ENCODE data around the gene AHRR.

The AHRR gene

DNA sequence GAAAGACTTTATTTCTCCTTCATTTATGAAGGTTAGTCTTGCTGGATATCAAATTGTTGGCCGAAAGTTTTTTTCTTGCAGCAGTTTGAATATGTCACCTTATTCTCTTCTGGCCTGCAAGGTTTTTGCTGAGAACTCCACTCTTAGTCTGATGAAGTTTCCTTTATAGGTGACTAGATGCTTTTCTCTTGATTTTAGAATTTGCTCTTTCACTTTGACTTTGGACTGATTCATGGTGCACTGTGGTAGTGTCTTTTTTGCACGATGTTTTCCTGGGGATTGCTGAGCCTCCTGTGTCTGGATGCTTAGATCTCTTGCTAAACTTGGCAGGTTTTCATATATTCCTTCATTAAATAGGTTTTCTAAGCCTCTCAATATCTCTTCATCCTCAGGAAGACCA lies 12.4 kb downstream of the AHRR start:
- Mint-ChIP-seq H3K9me3 (no peaks in the 10 kb centered on the region), H3K4me3 (no peak overlapping the region), H3K4me1 (ENCODE audit: low read depth in 2 of 2) (peaks cover 16 to 18% of the 10 kb centered on the region in 2 donors), H3K27me3 (peaks cover 20 to 29% of the 10 kb centered on the region in 2 donors), H3K36me3 (ENCODE audit: insufficient read depth) (no peaks in the 10 kb centered on the region), H3K27ac (no peak overlapping the region)
- DNase-seq, result no peak
- ATAC-seq (replicated peaks), result no peak

DNA sequence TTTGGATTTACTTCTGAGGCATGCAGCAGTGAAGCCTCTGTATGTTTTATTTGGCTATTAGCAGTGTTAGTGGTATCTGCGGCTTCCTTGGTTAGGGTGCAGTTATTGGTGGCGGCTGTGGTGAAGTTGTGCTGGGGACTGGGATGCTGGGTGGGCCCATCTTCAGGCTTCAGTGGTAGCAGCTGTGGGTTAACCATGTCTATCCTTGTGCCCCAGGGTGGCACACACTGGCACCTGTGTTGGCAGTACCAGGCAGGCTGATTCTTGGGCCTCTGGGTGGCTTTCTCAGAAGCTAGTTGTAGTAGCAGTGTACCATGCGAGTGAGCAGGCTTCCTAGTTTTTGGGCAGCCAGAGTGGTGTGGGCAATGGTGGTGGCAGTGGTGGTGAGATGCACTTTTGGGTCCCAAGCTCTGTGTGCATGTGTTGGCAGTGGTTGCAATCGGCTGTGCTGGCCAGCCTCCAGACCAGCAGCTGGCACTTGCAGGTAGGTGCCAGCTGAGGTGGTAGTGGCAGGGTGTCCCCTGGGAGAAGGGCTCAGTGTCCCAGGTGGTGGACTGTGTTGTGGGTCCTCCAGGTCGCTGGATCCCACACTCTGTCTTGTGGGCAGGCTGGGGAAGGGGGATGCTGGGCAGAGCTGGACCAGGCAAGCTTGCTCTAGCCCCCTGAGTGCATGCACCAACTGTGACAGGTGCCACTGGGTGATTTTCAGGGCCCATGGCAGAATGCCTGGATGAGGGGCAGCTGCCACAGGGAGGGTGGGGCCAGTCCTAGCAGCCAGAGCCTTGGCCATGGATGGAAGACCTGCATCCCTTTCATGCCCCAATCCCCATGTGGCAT lies 13.6 kb downstream of the AHRR start:
- DNase-seq (no peak), ATAC-seq (replicated peaks) (no peak)
- Mint-ChIP-seq H3K27ac (no peak overlapping the region), H3K4me1 (ENCODE audit: low read depth in 2 of 2) (peaks cover 16 to 18% of the 10 kb centered on the region in 2 donors), H3K4me3 (peak overlapping the region in 1 of 2 donors; percentile 6), H3K9me3 (no peaks in the 10 kb centered on the region), H3K36me3 (ENCODE audit: insufficient read depth) (no peaks in the 10 kb centered on the region), H3K27me3 (peaks cover 20 to 26% of the 10 kb centered on the region in 2 donors)

DNA sequence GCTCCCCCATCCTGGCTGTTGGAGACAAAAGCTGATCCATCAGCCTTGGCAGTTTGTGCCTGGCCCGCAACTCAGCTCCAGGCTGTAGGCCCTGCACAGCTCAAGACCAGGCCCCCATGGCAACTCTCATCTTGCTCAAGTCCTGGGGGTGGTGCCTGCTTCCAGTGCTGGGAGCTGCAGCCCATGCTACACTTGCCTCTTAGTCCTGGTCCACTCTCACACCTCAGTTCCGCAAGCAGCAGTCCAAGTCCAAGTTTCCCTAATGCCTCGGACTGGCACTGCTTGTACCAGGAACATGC lies 14.2 kb downstream of the AHRR start:
- Mint-ChIP-seq H3K27me3 (peaks cover 20 to 26% of the 10 kb centered on the region in 2 donors), H3K9me3 (no peaks in the 10 kb centered on the region), H3K27ac (no peak overlapping the region), H3K36me3 (ENCODE audit: insufficient read depth) (no peaks in the 10 kb centered on the region), H3K4me1 (ENCODE audit: low read depth in 2 of 2) (peaks cover 16 to 18% of the 10 kb centered on the region in 2 donors), H3K4me3 (no peak overlapping the region)
- ATAC-seq (replicated peaks) (no peak), DNase-seq (no peak)

GRCh38 chr5:337563-338130 lies 16.1 kb downstream of the AHRR start:
- no peak overlapping the region for H3K27ac Mint-ChIP-seq
- H3K36me3 Mint-ChIP-seq (ENCODE audit: insufficient read depth), result no peaks in the 10 kb centered on the region
- H3K9me3 Mint-ChIP-seq, result no peaks in the 10 kb centered on the region
- no peak overlapping the region for H3K4me3 Mint-ChIP-seq
- peaks cover 16 to 30% of the 10 kb centered on the region in 2 donors for H3K27me3 Mint-ChIP-seq
- DNase-seq (no peak), ATAC-seq (replicated peaks) (no peak)
- H3K4me1 Mint-ChIP-seq (ENCODE audit: low read depth in 2 of 2), result peaks cover 16 to 18% of the 10 kb centered on the region in 2 donors

DNA sequence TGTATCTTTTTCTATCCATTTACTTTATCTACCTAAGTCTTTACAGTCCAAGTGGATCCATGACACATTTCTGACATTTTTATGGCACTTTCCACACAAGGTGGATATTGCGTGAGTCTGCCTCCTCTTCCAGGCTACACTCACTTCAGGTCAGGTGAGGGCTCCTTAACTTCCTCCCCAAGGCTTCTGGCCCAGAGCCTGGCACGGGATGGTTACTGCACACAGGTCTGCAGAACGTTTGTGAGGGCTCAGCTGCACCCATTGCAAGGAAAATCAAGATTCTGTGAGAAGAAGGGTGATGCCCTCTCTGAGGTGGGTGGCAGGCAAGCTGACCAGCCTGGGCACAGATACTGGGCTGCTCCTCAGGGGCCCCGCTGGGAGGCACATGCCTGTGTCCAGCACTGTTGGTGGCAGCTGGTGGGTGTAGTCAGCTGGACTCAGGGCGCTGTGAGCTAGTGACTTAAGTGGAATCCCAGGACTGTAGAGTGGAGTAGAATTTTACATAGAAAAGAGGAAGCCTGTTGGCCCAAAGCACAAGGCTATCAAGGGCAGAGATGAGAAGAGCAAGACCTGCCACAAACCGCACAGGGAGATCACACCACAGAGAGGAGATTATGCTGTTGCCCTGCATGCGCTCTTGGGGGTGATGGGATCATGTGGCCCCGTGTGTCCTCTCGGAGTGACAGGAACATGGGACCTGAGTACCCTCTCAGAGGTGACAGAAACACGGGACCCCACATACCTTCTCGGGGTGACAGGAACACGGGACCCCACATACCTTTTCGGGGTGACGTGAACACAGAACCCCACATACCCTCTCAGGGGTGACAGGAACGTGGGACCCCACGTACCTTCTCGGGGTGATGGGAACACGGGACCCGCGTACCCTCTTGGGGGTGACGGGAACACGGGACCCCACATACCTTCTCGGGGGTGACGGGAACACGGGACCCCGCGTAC lies 21.3 kb downstream of the AHRR start:
- Mint-ChIP-seq H3K9me3 (no peaks in the 10 kb centered on the region), H3K27me3 (peaks cover 16 to 34% of the 10 kb centered on the region in 2 donors), H3K27ac (peak overlapping the region in 1 of 2 donors; percentile 55), H3K4me1 (ENCODE audit: low read depth in 2 of 2) (peaks cover 3 to 5% of the 10 kb centered on the region in 2 donors), H3K4me3 (peak overlapping the region; percentile 64 to 76), H3K36me3 (ENCODE audit: insufficient read depth) (no peaks in the 10 kb centered on the region)
- ATAC-seq (replicated peaks) (no peak), DNase-seq (no peak)

GRCh38 chr5:343461-344401 lies 22.2 kb downstream of the AHRR start:
- Mint-ChIP-seq H3K4me1 (ENCODE audit: low read depth in 2 of 2) (peaks cover 3 to 5% of the 10 kb centered on the region in 2 donors), H3K36me3 (ENCODE audit: insufficient read depth) (no peaks in the 10 kb centered on the region), H3K9me3 (no peaks in the 10 kb centered on the region), H3K27ac (peak overlapping the region in 1 of 2 donors; percentile 55), H3K4me3 (peak overlapping the region; percentile 65 to 76), H3K27me3 (peaks cover 24 to 43% of the 10 kb centered on the region in 2 donors)
- ATAC-seq (replicated peaks), result peak; percentile 87
- DNase-seq, result peak; percentile 26 to 36 (median 35)

- H3K36me3 Mint-ChIP-seq (ENCODE audit: insufficient read depth), result no peaks in the 10 kb centered on the region
- H3K27ac Mint-ChIP-seq, result no peak overlapping the region
- DNase-seq (no peak), ATAC-seq (replicated peaks) (no peak)
- peaks cover 34 to 50% of the 10 kb centered on the region in 2 donors for H3K27me3 Mint-ChIP-seq
- H3K4me1 Mint-ChIP-seq (ENCODE audit: low read depth in 2 of 2), result peaks cover 3 to 5% of the 10 kb centered on the region in 2 donors
- no peaks in the 10 kb centered on the region for H3K9me3 Mint-ChIP-seq
- H3K4me3 Mint-ChIP-seq, result no peak overlapping the region
Observed at GRCh38 chr5:344668-345067, 23.2 kb downstream of the AHRR start.

- peaks cover 3 to 5% of the 10 kb centered on the region in 2 donors for H3K4me1 Mint-ChIP-seq (ENCODE audit: low read depth in 2 of 2)
- H3K27ac Mint-ChIP-seq, result peak overlapping the region in 1 of 2 donors; percentile 32
- no peak overlapping the region for H3K4me3 Mint-ChIP-seq
- peaks cover 42 to 57% of the 10 kb centered on the region in 2 donors for H3K27me3 Mint-ChIP-seq
- no peaks in the 10 kb centered on the region for H3K36me3 Mint-ChIP-seq (ENCODE audit: insufficient read depth)
- DNase-seq, result no peak
- no peaks in the 10 kb centered on the region for H3K9me3 Mint-ChIP-seq
- no peak for ATAC-seq (replicated peaks)
Observed at GRCh38 chr5:345404-346195, 24.1 kb downstream of the AHRR start.

DNA sequence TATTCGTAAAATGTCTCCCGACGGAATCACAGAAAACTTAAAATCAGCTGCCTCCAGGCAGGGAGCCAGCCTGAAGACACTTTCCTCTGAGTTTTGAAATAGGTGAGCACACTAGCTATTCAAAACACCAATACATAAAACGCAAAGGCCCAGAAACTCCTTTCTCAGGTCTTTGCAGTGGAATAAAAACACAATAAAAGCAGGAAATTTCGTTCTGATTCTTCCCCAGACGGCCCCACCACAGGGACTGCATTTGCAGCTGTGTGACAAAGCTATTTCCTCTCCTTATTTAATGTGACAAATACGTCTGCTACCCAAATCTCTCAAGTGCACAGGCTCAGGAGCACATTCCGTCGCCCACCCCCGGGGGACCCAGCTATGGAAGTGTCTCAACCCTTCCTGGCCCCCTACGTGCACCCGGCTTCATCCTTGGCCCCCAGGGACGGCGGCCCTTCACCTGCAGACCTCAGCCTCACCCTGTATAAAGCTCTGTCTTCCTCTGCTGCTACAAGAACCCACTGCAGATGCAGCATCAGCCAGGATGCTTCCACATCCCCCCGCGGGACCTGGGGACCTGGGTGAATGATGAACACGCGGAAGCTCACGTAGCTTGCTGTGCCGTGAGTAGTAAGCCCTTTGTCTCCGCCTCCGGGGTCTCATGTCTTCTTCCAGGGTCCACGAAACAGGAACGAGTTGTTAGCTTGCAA lies 24.9 kb downstream of the AHRR start:
- Mint-ChIP-seq H3K27ac (no peak overlapping the region), H3K27me3 (peaks cover 49 to 64% of the 10 kb centered on the region in 2 donors), H3K4me1 (ENCODE audit: low read depth in 2 of 2) (peaks cover 3 to 5% of the 10 kb centered on the region in 2 donors), H3K4me3 (peak overlapping the region; percentile 4 to 8), H3K36me3 (ENCODE audit: insufficient read depth) (no peaks in the 10 kb centered on the region), H3K9me3 (no peaks in the 10 kb centered on the region)
- ATAC-seq (replicated peaks), result no peak
- DNase-seq, result no peak

GRCh38 chr5:347712-348284 lies 26.3 kb downstream of the AHRR start:
- H3K9me3 Mint-ChIP-seq, result no peaks in the 10 kb centered on the region
- H3K27me3 Mint-ChIP-seq, result peaks cover 48 to 59% of the 10 kb centered on the region in 2 donors
- H3K4me3 Mint-ChIP-seq, result no peak overlapping the region
- peaks cover 3 to 5% of the 10 kb centered on the region in 2 donors for H3K4me1 Mint-ChIP-seq (ENCODE audit: low read depth in 2 of 2)
- no peak for ATAC-seq (replicated peaks)
- no peaks in the 10 kb centered on the region for H3K36me3 Mint-ChIP-seq (ENCODE audit: insufficient read depth)
- no peak overlapping the region for H3K27ac Mint-ChIP-seq
- DNase-seq, result no peak

- Mint-ChIP-seq H3K4me3 (no peak overlapping the region), H3K9me3 (no peaks in the 10 kb centered on the region), H3K27ac (no peak overlapping the region), H3K27me3 (peaks cover 44 to 54% of the 10 kb centered on the region in 2 donors), H3K4me1 (ENCODE audit: low read depth in 2 of 2) (peaks cover 3 to 5% of the 10 kb centered on the region in 2 donors), H3K36me3 (ENCODE audit: insufficient read depth) (no peaks in the 10 kb centered on the region)
- DNase-seq (no peak), ATAC-seq (replicated peaks) (no peak)
Observed at GRCh38 chr5:348726-349125, 27.2 kb downstream of the AHRR start.
